ENCODE measurements around the gene PRRT2. TPM values are rescaled to one million over a fixed set of nuclear protein-coding genes. Genes with fewer than 3 reads are reported as not detected.

Gene PRRT2
- total RNA-seq, 2 experiments from 2014 or later: 1.5 to 2.0 TPM

DNA sequence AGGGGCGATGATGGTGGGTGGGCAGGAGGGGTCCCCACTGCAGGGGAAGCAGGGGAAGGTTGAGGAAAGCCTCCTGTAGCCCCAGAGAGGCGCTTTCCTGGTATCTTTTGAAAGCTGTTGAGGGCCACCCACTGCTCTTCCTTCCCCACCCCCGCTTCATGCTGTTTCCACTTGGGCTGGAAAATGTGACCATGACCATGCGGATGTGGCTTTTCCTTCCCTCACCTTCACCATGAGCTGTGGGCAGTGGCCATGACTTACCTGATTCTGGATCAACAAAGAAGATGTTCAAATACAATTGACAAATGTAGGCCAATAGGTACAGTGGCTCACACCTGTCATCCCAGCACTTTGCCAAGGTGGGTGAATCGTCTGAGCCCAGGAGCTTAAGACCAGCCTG, 22.1 kb downstream of the PRRT2 start:
- POLR2A ChIA-PET: interaction anchor here (0.6 kb wide), 1 partner anchor 147 kb away, joined by 3 read pairs; no protein-coding TSS in a partner anchor
- DNase-seq (peak; percentile 40), ATAC-seq (no peak)
- H3K27ac Mint-ChIP-seq: no peak overlapping the region
- peaks cover 19% of the 10 kb centered on the region for H3K36me3 Mint-ChIP-seq (ENCODE audit: low read depth)
- TF ChIP-seq, protein P1, sequence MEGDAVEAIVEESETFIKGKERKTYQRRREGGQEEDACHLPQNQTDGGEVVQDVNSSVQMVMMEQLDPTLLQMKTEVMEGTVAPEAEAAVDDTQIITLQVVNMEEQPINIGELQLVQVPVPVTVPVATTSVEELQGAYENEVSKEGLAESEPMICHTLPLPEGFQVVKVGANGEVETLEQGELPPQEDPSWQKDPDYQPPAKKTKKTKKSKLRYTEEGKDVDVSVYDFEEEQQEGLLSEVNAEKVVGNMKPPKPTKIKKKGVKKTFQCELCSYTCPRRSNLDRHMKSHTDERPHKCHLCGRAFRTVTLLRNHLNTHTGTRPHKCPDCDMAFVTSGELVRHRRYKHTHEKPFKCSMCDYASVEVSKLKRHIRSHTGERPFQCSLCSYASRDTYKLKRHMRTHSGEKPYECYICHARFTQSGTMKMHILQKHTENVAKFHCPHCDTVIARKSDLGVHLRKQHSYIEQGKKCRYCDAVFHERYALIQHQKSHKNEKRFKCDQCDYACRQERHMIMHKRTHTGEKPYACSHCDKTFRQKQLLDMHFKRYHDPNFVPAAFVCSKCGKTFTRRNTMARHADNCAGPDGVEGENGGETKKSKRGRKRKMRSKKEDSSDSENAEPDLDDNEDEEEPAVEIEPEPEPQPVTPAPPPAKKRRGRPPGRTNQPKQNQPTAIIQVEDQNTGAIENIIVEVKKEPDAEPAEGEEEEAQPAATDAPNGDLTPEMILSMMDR (IDR thresholded peaks at IDR 0.05): no peak
- peaks cover 24% of the 10 kb centered on the region for H3K4me1 Mint-ChIP-seq (ENCODE audit: low read depth)
- no peaks in the 10 kb centered on the region for H3K9me3 Mint-ChIP-seq
- no peaks in the 10 kb centered on the region for H3K27me3 Mint-ChIP-seq
- intact Hi-C loops (cut with micrococcal nuclease): no loop called here
- no peak overlapping the region for H3K4me3 Mint-ChIP-seq
- CTCF ChIA-PET: interaction anchor here (1.4 kb wide), 2 partner anchors 9 to 14 kb away, joined by 3 to 5 read pairs; no protein-coding TSS in a partner anchor

DNA sequence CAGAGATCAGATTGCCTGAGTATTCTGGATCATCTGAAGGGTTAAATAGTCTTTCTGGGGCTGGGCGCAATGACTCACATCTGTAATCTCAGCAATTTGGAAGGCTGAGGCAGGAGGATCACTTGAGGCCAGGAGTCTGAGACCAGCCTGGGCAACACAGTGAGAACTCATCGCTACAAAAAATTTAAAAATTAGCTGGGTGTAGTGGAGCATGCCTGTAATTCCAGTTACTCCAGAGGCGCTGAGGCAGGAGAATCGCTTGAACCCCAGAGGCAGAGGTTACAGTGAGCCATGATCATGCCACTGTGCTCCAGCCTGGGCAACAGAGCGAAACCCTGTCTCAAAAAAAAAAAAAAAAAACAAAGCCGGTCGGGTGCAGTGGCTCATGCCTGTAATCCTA, 23.9 kb downstream of the PRRT2 start:
- ChIA-PET CTCF (interaction anchor here (3.6 kb wide), 1 partner anchor 12 kb away, joined by 18 read pairs; no protein-coding TSS in a partner anchor), POLR2A (interaction anchor here (0.7 kb wide), 1 partner anchor 159 kb away, joined by 4 read pairs; the partner anchor contains the start of gene HIRIP3)
- Mint-ChIP-seq H3K27me3 (no peaks in the 10 kb centered on the region), H3K27ac (no peak overlapping the region), H3K4me1 (ENCODE audit: low read depth) (peaks cover 14% of the 10 kb centered on the region), H3K4me3 (no peak overlapping the region), H3K9me3 (no peaks in the 10 kb centered on the region), H3K36me3 (ENCODE audit: low read depth) (peaks cover 19% of the 10 kb centered on the region)
- TF ChIP-seq, protein P1 (IDR thresholded peaks at IDR 0.05): no peak
- no peak for DNase-seq
- intact Hi-C loops (cut with micrococcal nuclease): no loop called here
- ATAC-seq: no peak

DNA sequence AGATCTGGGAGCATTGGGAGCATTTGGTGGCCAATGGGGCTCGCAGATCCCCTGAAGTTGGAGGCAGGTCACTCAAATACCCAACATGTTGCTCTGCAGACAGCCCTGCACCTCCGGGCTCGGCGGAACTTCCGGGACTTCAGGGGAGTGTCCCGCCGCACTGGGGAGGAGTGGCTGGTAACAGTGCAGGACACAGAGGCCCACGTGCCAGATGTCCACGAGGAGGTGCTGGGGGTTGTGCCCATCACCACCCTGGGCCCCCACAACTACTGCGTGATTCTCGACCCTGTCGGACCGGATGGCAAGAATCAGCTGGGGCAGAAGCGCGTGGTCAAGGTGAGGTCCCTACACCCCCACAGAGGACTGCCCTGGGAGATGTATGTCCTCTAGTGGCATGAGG, 24.6 kb downstream of the PRRT2 start:
- peaks cover 21% of the 10 kb centered on the region for H3K36me3 Mint-ChIP-seq (ENCODE audit: low read depth)

DNA sequence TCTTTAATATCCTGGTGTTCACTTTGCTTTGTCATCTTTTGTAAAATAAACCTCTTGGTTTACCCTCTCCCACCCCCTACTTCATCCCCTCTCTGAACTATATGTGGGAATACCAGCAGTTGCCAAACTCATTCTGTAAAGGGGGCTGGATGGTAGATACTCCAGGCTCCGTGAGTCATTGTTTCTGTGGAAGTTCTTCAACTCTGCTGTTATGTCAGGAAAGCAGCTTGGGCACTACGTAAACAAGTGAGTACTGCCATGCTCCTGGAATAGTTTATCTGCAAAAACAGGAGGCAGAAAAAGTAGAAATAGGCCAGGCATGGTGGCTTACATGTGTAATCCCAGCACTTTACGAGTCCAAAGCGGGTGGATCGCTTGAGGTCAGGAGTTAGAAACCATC, 25.8 kb downstream of the PRRT2 start:
- POLR2A ChIA-PET: no interaction called here
- DNase-seq: no peak
- CTCF ChIA-PET: interaction anchor here (1.4 to 3.6 kb wide), 3 partner anchors 9 to 14 kb away, joined by 3 to 18 read pairs (median 4); no protein-coding TSS in a partner anchor

More for the DNA sequence above, 24.6 kb downstream of the PRRT2 start:
- Mint-ChIP-seq H3K9me3 (no peaks in the 10 kb centered on the region), H3K27ac (no peak overlapping the region), H3K27me3 (no peaks in the 10 kb centered on the region), H3K4me1 (ENCODE audit: low read depth) (peaks cover 14% of the 10 kb centered on the region), H3K4me3 (no peak overlapping the region)
- intact Hi-C loops (cut with micrococcal nuclease): no loop called here
- ATAC-seq (no peak), DNase-seq (no peak)
- CTCF ChIA-PET: interaction anchor here (3.6 kb wide), 1 partner anchor 12 kb away, joined by 18 read pairs; no protein-coding TSS in a partner anchor
- POLR2A ChIA-PET: interaction anchor here (0.5 to 0.7 kb wide), 2 partner anchors 159 to 161 kb away, joined by 4 read pairs; partner anchors contain the start of gene HIRIP3
- TF ChIP-seq, protein P1 (IDR thresholded peaks at IDR 0.05): no peak

DNA sequence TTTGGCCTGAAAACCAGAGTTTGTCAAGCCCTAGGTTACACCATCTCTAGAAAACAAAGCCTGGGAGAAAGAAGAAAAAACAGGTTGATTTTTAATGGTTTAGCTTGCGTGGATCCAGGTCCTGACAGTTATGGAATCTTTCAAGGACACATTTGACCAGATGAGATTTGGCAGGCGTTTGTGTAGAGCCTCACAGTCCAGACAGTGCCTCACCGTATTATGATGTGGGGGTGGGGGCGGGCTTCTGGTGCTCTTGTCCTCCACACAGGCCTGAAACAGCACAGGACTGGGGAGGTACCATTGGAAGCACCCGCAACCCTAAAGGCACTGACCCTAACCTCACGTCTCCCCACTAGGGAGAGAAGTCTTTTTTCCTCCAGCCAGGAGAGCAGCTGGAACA, 27.8 kb downstream of the PRRT2 start:
- ChIA-PET POLR2A (interaction anchor here (2.0 kb wide), 1 partner anchor 32 kb away, joined by 5 read pairs; no protein-coding TSS in a partner anchor), CTCF (interaction anchor here (1.5 kb wide), 1 partner anchor 8 kb away, joined by 6 read pairs; no protein-coding TSS in a partner anchor)
- intact Hi-C loops (cut with micrococcal nuclease): no loop called here
- Mint-ChIP-seq H3K9me3 (no peaks in the 10 kb centered on the region), H3K27ac (no peak overlapping the region), H3K4me1 (ENCODE audit: low read depth) (peaks cover 4% of the 10 kb centered on the region), H3K36me3 (ENCODE audit: low read depth) (peaks cover 9% of the 10 kb centered on the region), H3K4me3 (no peak overlapping the region), H3K27me3 (no peaks in the 10 kb centered on the region)
- TF ChIP-seq, protein P1 (IDR thresholded peaks at IDR 0.05): no peak
- ATAC-seq (no peak), DNase-seq (no peak)

More for the DNA sequence above, 25.8 kb downstream of the PRRT2 start:
- TF ChIP-seq, protein P1 (IDR thresholded peaks at IDR 0.05): no peak
- no peak for ATAC-seq
- H3K4me1 Mint-ChIP-seq (ENCODE audit: low read depth): peaks cover 11% of the 10 kb centered on the region
- no peaks in the 10 kb centered on the region for H3K9me3 Mint-ChIP-seq
- H3K36me3 Mint-ChIP-seq (ENCODE audit: low read depth): peaks cover 17% of the 10 kb centered on the region
- H3K4me3 Mint-ChIP-seq: no peak overlapping the region
- H3K27ac Mint-ChIP-seq: no peak overlapping the region
- H3K27me3 Mint-ChIP-seq: no peaks in the 10 kb centered on the region
- intact Hi-C loops (cut with micrococcal nuclease): no loop called here
